Fibroblast of the aortic adventitia (primary cell): ENCODE data around the gene RASAL1. TPM values are rescaled to one million over a fixed set of nuclear protein-coding genes. Genes with fewer than 3 reads are reported as not detected.

Source experiments
- DNase-seq: peaks from one replicate; pipeline ENCODE4 v3.0.0-alpha.2; 2010; ENCODE audit warnings: low read depth
- H3K4me3 ChIP-seq: 2 replicates; pipeline ENCODE4 v1.5.1; 2011; ENCODE audit warnings: low read depth, mild to moderate bottlenecking, control low read depth, low read length, moderate library complexity
- CTCF ChIP-seq: IDR thresholded peaks from 2 replicates; pipeline ENCODE4 v1.5.1; 2011; ENCODE audit warnings: mild to moderate bottlenecking, low read length, control low read depth, inconsistent platforms; ENCODE audit not compliant: insufficient read depth
- total RNA-seq: library from RNA; depleted of rRNA; stranded (reverse); fragments of >200 nt; gene quantifications from 2 replicates; pipeline ENCODE4 v1.2.3, GENCODE V29; 2012; ENCODE audit warnings: low replicate concordance

Gene RASAL1
- total RNA-seq, 1 donor: not detected

GRCh38 chr12:113062502-113063395 lies 72.8 kb downstream of the RASAL1 start:
- TF ChIP-seq CTCF: no peak
- no peak for DNase-seq
- no peak overlapping the region for H3K4me3 ChIP-seq

GRCh38 chr12:113061061-113061694 lies 74.4 kb downstream of the RASAL1 start:
- no peak for TF ChIP-seq CTCF
- DNase-seq: no peak
- H3K4me3 ChIP-seq: no peak overlapping the region

GRCh38 chr12:113060336-113060960 lies 75.1 kb downstream of the RASAL1 start:
- DNase-seq: no peak
- TF ChIP-seq CTCF: no peak
- no peak overlapping the region for H3K4me3 ChIP-seq

DNA sequence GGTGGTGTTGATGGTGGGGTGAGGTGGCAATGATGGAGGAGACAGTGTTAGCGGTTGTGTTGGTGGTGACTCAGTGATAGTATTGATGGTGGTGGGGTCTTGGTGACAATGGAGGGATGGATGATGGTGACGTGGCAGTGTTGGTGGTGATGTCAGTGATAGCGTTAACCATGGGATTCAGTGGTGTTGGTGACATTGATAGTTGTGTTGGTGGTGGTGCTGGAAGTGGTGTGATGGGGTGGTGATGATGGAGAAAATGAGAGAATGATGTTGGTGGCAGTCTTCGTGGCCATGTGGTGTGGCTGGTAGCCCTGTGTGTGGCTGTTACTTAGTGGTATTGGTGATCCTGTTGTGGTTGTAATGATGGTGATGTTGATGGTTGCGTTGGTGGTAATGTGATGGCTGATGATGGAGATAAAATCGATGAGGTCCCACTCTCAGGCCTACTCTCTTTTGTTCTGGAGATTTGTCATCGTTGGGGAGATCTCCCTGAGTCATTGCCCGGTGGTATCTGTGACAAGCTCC lies 76.4 kb downstream of the RASAL1 start:
- DNase-seq: no peak
- TF ChIP-seq CTCF: no peak
- no peak overlapping the region for H3K4me3 ChIP-seq

DNA sequence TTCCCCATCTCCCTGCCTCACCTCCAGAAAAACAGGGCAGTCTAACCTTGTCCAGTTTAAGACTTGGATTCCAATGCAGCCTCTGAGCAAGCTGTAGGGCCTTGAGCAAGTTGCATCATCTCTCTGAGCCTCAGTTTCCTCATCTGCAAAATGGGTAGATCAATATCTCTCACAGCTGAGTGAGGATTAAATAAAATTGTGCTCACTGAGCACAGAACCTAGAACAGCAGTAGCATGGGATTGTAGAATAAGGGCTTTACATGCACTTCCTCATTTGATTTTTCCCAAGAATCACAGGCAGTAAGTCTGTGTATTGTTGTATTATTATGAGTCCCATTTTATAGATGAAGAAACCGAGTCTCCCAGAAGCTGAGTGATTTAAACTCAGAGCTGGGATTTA lies 77.0 kb downstream of the RASAL1 start:
- DNase-seq: no peak
- TF ChIP-seq CTCF: no peak
- no peak overlapping the region for H3K4me3 ChIP-seq

- H3K4me3 ChIP-seq: no peak overlapping the region
- DNase-seq: no peak
- TF ChIP-seq CTCF: no peak
Measured at GRCh38 chr12:113057565-113058485, 77.7 kb downstream of the RASAL1 start.
